HG02973 (cell line): ENCODE measurements around the gene LYRM4.
"Not testable (repeated sequence)": the region's sequence is repeated elsewhere in the genome, so short reads cannot be mapped to it uniquely, and the experiment has no call there.

ENCODE experiments used
- ATAC-seq: cut with Tn5 transposase; IDR thresholded peaks from one replicate; pipeline ENCODE4 v1.9.1; 2021; ENCODE audit warnings: moderate library complexity; ENCODE audit not compliant: unreplicated experiment

Gene LYRM4

DNA sequence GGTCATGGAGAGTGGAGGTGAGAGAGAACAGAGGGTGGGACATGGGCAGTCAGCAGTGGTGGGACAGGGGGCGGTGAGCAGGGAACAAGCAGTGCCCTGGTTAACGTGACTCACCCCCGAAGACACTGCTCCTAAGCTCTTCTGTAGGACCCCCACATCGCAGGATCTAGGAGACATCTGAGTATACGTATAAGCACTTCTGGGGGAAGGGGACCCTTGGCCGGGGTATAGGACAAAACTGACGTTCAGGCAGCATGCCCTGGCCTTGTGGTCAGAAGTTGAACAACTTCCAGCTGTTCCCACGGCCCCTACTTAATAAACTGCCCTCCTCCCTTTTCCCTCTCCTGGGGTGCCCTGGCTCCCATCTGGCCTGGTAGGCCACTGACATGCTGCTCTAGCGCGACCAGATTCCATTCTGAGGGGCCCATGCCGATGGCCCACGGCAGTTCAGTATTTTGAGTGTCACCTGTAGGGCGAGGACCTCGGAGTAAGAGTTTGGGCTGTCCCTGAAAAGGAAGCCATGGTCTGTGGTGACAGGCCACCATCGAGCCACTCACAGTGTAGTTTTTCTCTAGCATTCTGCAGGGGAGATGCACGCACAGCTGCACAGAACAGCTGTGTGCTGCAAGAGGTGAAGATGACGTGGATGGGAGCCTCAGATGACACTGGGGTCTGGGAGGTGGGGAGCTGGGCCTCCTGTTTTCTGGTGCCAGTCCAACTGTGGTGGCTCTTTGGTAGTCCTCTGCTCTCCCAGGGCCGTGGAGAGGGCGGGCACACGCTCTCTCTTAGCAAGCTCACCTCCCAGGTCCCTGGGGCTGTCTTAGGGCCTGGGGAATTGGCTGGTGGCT, 137.2 kb downstream of the LYRM4 start:
- ATAC-seq: no peak

DNA sequence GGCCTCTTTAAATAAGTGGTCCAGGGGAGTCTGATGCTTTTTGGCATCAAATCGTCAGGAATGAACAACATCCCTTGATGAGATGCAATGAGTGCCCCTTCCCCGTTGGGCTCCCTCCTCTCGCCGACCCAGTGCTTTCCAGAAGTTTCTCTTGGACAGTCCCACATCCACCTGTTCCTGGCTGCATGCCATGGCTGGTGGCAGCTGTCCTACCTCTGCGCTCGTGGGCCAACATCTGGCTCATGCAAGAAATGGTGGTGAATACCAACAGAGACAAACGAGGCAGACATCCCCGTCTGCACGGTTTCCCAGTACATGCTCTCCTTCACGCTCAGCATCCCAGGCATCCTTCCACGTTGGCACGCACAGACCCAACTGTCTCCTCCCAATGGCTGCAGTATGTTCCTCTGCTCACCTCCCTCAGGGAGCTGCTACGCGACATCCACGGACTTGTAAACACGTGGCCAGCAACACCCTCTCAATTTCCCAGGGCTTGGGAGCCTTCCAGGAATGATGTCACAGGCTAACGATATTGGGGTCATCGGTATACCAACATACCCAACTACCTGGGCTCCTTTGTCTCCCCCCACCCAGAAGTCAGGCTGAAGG, 138.1 kb downstream of the LYRM4 start:
- no peak for ATAC-seq

DNA sequence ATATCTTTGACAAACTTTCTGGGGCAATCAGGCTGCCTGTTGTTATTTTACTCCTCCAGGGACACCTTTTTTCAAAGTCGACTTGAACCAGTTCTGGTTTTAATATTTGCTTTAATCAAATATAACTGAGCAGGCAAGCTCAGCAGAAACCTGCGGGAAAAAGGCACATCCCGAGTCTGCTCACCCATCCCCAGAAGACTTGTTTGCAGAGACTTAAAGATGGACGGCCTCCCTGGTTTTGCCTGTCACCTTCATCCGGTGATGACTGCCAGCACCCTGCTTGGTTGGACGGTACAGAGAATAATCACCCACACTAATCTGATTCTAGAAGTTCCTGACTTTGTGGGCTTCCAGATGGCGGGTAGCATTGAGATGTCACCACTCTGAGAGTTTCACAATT, 138.8 kb downstream of the LYRM4 start:
- ATAC-seq: no peak

DNA sequence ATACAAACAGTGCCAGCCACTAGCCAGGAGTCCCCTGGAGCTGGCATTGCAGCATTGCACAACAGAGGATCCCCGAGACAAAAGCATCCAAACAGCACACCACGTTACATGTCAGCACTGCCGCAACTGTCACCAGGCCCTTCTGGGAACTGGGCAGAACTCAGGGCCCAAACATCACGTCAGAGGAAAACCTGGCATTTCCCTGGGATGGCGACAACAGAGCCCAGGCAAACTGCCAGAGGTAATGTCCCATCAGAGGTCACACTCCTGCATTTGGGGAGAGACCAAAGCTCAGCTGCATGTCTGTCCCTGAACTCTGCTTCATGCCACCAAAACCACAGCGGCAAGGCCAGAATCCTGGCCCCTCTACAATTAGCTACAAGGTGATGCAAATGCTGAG, 139.3 kb downstream of the LYRM4 start:
- no peak for ATAC-seq

DNA sequence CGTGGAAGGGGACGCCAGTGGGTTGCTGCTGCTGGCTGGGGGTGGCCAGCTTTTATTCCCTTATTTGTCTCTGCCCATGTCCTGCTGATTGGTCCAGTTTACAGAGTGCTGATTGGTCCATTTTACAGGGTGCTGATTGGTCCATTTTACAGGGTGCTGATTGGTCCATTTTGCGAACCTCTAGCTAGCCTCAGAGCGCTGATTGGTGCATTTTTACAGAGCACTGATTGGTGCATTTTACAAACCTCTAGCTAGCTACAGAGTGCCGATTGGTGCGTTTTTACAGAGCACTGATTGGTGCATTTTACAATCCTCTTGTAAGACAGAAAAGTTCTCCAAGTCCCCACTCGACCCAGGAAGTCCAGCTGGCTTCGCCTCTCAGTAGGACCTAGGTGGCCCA, 140.2 kb downstream of the LYRM4 start:
- not testable (repeated sequence) for ATAC-seq

DNA sequence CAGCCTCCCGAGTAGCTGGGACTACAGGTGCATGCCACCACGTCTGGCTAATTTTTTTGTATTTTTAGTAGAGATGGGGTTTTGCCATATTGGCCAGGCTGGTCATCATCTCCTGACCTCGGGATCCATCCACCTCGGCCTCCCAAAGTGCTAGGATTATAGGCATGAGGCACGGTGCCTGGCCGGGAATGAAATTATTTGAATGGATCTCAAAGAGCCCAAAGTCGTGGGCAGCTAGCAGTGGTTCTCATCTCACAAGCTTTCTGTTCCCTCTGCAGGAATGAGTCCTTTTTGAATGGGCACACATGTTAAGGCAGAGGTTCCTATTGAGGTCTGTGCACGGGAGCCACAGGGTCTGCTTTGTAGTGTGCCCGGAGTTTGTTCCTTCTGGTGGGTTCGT, 140.7 kb downstream of the LYRM4 start:
- no peak for ATAC-seq

DNA sequence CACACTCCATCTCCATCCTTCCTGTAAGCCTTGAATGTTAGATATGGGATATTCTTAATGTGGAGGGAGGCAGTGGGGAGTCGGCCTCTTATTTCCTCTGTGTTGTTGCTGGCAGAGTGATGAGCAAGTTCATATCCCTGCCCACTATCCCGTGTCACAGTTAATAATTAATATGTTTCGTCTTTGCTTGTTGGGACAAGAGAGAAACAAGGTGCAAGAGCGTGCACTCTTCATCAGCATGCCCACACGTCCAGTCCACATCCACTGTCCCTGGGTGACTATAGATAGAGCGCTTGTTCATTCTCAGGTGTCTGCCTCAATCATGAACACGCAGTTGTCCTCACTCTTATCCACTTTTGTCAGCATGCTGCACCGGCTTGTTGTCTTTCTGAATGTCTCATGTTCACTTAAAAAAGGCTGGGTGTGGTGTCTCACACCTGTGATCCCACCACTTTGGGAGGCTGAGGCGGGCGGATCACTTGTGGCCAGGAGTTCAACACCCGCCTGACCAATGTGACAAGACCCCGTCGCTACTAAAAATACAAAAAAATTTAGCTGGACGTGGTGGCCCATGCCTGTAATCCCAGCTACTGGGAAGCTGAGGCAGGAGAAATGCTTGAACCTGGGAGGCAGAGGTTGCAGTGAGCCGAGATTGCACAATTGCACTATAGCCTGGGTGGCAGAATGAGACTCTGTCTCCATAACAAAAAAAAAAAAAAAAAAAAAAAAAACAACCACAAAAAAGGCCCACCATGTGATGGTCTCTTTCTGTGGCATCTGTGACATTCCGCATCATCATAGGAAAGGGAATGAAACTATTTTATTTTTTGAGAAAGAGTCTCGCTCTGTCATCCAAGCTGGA, 141.4 kb downstream of the LYRM4 start:
- ATAC-seq: no peak

DNA sequence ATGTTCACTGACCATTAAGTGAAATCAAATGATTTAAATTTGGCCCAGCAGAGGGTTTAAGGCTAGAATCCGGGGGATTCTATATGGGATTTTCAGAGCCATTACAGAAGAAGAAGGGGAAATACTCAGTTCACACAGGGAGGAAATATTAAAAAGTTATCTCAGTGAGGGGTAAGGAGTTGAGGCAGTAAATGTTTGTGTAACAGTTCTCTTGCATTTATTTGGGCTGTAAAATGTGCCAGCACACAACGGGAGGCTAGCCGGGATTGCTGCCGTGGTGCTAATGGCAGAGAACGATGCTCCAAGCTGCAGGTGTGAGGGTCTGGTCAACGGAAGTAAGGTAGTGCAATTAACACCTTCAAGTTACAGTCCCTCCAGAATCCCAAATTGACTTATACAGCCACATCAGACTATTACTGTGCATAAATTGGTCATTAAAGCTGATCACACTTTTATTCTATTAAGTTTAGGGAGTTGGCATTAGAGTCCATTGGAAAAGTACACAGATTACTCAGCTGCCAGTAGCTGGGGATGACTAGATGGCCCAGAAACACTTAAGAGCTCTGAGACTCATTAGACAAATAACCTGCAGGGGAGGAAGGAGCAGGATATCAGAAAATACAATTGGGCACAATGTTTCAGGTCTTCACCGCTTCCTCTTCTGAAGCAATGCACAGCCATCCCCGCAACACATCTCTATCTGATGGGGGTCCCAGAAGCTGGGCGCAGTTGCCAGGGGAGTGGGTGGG, 144.3 kb downstream of the LYRM4 start:
- no peak for ATAC-seq

DNA sequence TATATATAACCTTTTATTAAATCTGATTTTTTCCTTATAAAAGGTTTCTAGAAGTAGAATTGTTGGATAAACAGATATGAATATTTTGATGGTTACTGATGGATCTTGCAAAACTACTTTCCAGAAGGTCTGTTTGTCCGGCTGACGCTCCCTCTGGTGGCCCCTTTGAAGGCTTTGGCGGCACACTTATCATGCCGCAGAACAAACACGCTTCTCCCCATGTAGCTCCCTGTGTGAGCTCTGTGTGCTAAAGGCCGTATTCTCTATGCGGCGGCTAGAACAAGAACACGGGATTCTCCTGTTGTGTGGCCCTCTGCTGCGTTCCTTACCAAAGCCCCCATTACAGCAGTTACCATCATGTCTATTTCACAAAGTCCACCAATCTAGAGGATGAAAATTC, 145.6 kb downstream of the LYRM4 start:
- ATAC-seq: no peak

DNA sequence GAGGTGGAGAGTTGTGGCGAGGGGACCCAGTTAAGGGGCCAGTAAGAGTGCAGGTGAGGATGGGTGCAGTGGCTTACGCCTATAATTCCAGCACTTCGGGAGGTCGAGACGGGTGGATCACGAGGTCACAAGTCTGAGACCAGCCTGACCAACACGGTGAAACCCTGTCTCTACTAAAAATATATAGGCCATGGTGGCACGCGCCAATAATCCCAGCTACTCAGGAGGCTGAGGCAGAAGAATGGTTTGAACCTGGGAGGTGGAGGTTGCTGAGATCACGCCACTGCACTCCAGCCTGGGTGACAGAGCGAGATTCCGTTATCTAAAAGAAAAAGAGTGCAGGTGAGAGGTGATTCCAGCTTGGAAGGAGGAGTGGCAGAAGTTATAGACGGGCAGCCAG, 147.7 kb downstream of the LYRM4 start:
- no peak for ATAC-seq

DNA sequence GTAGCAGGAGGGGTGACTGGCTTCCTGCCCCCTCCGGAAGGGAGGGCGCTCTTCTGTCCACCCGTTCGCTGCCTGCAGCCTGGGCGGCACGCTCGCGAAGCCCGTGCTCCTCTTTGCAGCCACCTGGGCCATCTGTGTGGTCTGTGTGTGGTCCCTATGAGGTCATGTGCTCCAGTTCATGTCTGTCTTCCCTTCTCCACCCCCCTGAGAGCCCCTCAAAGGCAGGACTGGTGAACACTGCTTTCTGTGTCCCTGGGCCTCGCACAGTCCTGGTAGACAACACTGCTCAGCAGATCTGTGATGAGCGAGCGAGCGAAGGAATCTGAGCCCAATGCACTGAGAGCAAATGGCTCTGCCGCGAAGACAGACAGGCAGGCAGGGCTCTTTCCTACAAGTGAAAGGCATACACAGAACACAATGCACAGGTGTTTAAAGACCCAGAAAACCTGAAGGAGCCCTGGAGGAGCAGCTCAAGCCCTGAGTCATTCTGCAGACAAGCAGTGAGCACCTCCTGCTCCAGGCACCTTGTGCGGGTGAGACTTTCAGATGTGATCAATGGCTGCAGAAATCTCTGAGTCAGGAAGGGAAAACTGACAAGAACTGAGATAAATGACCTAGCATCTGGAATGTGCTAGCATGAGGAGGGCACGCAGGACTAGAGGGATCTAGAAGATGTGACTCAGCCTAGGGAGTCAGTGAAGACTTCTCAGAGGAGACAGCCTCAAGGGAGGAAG, 148.5 kb downstream of the LYRM4 start:
- no peak for ATAC-seq

DNA sequence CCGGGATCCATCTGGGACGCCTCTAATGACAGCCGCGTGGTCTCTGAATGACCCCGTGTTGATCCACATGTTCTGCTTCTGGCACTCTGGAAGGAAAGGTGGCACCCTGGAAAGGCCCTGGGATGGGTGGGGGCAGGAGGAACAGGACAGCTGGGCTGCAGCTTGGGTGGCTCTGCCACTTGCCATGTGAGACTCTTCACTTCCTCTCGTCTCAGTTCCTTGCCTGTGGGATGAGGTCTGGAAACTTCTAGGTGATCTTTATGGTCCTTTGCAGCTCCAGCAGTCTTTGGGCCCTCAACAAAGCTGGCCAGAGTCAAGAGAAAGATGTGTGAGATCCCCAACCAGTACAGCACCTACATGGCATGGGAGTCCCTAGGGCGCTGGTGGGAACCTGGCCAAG, 149.1 kb downstream of the LYRM4 start:
- no peak for ATAC-seq

DNA sequence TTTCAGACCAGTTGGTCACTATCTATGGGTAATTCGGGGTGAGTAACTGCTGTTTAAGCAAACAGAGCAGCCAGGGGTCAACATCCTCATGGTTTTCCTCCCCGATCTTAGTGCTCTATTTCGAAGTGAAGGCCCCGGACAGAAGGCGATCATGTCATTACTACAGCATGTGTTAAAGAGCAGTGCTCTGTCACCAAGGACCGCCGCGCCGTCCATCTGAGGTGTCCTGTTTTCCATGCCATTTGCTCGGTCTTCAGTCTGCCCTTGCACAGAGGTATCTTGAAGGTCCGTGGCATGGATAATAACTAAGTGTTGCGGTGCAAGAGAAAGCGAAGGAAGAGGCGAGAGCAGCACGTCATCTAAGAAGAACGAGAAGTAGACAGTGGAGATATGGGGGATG, 150.5 kb downstream of the LYRM4 start:
- ATAC-seq: no peak

DNA sequence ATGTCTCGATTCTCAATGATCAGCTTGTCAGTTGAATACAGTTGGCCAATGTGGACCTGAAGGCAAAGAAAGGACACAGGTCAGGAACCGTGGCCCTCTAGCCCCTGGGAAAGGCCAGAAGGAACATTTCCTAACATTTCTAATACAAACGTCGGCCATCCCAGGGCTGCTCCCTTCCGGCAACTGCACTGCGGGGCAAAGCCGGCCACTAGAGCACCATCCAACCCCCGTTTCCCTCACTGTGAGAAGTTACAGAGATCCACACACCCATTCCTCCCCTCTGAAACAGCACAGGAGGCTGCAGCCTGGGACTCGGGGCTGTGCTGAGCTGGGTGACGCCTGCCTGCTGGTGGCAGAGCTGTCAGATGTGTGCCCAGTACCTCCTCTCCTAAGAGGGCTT, 151.3 kb downstream of the LYRM4 start:
- ATAC-seq: no peak

DNA sequence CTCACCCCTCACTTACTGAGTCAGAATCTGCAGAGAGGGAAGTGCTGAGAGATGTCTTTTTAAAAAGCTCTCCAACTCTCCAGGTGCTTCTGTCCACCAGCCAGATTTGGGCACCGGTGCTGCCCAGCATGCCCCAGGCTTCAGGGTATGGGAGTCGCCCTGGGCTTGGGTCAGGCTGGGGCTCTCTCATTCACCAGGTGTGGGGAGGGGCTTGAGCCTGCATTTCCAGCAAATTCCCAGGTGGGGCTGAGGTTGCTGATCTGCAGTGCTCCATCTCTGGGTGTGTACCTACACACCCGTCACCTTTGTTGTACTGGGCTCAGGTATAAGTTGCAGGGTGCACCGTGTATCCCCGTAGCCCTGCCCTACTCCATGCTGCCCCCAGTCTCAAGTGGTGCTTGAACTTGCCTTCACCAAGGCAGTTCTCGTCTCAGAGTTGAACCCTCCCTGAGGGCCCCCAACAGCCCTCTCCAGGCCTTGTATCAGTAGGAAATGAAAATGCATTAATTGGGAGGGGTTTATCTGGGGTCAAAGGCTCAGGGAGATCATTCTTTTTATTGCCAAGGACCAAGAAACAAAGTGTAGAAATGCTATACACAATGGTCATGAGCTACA, 152.1 kb downstream of the LYRM4 start:
- ATAC-seq: no peak

DNA sequence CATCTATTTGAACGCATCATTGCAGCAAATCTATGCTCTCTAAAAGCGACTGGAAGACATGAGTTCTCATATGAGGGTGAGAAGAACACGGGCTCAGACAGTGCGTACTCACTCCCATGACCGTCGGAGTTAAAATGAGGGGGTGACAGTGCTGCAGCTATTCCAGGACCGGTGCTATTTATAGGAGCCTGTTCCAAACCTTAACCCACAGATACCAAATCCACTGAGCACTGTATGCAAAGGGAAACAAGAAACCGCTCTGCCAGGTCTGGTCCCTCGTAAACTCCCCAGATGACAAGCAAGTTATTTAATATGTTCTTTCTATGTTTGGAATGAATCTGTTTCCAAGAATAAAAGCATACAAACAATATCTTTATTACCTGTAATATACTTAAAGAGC, 152.7 kb downstream of the LYRM4 start:
- no peak for ATAC-seq

DNA sequence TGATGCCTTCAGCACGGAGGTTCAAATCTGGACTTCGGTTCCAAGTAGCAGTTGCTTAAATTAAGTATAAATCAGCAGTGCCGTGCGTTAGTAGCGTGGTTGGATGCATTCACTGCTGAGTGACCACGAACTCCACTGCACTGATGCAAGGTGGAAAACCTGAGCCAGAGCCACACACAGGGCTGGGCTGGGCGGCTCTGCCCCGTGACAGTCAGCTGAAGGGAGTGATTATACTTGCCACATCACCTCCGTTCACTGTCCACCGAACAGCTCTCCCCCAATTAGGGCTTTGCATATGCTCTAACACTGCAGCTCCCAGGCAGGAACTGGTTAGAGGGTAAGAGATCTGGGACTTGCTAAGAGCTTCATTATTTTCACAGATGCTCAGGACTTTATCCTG, 153.4 kb downstream of the LYRM4 start:
- no peak for ATAC-seq

DNA sequence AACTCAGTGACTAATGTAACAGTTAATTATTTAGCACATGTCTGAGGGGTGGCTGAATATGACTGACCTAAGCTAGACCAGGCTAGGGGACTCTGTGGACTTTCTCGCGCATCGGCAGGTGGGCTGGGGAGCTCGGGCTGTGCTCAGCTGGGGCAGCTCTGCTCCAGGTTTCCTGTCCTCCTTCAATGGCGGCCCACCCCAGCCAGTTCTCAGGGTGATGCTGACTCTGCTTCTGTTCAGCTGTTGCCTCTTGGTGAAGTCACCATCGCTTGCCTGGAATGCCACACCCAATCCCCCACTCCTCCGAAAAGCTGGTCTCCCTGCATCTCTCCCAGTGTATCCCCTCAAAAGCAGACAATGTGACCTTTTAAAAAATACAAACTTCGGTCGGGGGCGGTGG, 155.6 kb downstream of the LYRM4 start:
- no peak for ATAC-seq

DNA sequence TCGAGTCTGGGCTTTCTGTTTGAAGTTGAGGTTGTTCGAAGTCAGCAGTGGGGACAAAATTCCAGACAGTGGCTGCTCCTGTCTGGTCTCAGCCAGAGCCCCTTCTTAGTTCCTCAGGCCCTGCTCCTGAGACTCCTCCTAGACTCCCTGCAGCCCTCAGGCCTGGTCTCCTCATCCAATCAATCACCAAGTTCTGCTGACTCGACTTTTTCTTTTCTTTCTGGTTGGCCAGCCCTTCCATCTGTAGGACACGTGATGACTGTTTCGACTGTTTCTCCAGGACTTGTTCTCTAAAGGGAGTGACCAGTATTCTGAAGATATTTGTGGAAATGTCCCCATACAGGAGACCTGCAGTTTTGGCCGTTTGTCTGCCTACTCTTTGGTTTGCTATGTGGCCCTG, 156.1 kb downstream of the LYRM4 start:
- no peak for ATAC-seq

DNA sequence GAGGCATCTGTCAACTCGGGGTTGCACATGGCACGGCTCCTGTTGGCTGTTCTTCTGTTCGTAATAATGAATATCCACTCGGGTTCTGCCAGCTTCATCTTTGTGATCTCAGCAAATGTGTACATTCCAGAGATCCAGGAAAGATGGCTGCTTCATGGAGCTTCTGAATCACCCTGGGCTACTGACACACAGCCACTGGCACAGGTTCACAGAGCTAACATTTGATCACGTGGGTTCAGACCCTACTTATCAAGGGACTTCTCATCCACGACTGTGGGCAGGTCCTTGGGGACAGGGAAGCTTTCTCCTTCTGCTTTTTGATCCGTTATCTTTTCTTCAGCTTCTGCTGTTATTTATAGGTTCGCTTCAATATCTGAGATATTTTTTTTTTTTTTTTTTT, 157.5 kb downstream of the LYRM4 start:
- no peak for ATAC-seq
